Thyroid gland (tissue), 4 donors: ENCODE data around the gene RYR2.

Experiments
- POLR2A ChIP-seq, 2 donors: fragments of 450-650 bp; IDR thresholded peaks; one replicate each; pipeline ENCODE4 v1.6.1; 2017; ENCODE audit warnings: antibody characterized with exemption in 2 of 2, mild to moderate bottlenecking in 2 of 2, moderate library complexity in 1 of 2
- TF ChIP-seq, protein P1 (sequence below), 6 experiments: fragments of 200-600 bp in 3 of 6; fragments of 450-650 bp in 3 of 6; sonication (generic) in 3 of 6; IDR thresholded peaks; one replicate each; pipeline ENCODE4 v1.5.1; 2016 to 2019; ENCODE audit warnings: antibody characterized with exemption in 6 of 6, mild to moderate bottlenecking in 2 of 6, inconsistent platforms in 1 of 6, moderate library complexity in 1 of 6

- TF ChIP-seq, protein P1, sequence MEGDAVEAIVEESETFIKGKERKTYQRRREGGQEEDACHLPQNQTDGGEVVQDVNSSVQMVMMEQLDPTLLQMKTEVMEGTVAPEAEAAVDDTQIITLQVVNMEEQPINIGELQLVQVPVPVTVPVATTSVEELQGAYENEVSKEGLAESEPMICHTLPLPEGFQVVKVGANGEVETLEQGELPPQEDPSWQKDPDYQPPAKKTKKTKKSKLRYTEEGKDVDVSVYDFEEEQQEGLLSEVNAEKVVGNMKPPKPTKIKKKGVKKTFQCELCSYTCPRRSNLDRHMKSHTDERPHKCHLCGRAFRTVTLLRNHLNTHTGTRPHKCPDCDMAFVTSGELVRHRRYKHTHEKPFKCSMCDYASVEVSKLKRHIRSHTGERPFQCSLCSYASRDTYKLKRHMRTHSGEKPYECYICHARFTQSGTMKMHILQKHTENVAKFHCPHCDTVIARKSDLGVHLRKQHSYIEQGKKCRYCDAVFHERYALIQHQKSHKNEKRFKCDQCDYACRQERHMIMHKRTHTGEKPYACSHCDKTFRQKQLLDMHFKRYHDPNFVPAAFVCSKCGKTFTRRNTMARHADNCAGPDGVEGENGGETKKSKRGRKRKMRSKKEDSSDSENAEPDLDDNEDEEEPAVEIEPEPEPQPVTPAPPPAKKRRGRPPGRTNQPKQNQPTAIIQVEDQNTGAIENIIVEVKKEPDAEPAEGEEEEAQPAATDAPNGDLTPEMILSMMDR (IDR thresholded peaks at IDR 0.05), result no peak
- TF ChIP-seq POLR2A (IDR thresholded peaks at IDR 0.05), result no peak
These were observed 511.1 kb downstream of the RYR2 start for GRCh38 chr1:237553078-237553477.
